Right kidney (tissue), 1 donor: Measurements from ENCODE around the gene WNT16.

Experiments
- DNase-seq: peaks from one replicate; pipeline ENCODE4 v3.0.0-alpha.2; 2016

The WNT16 gene

DNA sequence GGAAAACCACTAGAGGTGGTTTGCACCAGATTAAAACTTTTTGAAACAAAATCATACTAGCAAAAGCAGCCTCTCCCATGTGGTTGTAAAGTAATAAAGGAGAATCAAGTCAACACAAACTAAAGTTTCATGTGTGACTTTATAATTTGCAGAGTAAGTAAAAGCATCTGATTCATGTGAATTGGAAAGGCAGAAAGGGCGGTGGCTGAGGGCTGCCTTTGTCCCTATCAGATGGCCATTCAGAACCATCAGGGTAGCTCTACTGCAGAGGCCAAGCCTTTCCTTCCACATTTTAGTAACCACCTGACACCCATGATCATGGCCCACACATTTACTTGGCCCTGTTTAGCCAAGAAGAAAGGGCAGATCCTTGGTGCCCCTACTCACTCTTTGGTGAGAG is 15.7 kb downstream of the WNT16 start:
- no peak for DNase-seq

GRCh38 chr7:121351682-121352081 is 22.9 kb downstream of the WNT16 start:
- DNase-seq: no peak

DNA sequence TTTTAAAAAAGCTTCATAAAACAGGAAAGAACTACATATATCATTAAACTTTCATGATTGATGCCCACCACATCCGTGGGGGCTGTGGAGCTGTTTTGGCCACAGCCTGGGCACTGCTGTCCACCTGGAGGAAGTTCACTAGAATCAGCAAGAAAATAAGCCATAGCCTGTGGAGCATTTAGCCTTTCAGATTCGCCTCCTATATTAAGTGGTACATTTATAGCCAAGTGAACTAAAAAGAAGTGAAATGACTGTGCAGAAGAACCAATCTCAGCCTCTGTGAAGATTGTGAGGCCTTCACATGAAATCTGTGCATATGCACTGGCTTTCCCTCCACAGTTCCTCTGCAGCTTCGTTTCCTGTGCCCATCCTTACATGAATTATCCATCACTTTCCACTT is 23.5 kb downstream of the WNT16 start:
- no peak for DNase-seq

GRCh38 chr7:121355574-121355973 is 26.8 kb downstream of the WNT16 start:
- DNase-seq: no peak

DNA sequence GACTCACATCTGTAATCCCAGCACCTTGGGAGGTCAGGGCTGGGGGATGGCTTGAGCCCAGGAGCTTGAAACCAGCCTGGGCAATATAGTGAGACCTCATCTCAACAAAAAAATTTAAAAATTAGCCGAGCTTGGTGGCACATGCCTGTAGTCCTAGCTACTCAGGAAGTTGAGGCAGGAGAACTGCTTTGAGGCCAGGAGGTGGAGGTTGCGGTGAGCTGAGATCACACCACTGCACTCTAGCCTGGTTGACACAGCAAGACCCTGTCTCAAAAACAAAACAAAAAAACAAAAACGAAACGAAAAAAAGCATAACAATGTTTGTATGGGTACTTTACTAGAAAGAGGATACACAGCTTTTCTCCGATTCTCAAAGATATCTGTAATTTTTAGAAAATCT is 31.8 kb downstream of the WNT16 start:
- DNase-seq: no peak

- DNase-seq: no peak
These were observed 38.1 kb downstream of the WNT16 start for GRCh38 chr7:121366852-121367431.

DNA sequence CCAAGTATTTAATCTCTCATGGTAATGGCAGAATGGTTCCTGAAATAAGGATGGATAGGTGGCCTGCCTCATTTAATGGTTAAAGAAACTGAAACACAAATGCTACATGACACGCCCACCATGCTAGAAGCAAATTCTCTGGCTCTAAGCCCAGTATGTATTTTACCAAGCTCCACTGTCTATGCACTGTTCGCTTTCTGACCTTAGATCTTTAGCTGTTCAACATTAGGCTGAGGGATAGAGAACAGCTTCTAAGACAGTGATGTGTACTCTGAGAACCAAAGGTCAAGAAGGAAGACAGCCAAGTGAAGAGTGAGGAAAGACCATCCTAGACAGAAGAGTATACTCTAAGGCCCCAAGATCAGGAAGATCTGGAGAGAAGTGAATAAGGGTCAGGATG is 40.7 kb downstream of the WNT16 start:
- DNase-seq: no peak

GRCh38 chr7:121371367-121371766 is 42.6 kb downstream of the WNT16 start:
- DNase-seq: no peak

DNA sequence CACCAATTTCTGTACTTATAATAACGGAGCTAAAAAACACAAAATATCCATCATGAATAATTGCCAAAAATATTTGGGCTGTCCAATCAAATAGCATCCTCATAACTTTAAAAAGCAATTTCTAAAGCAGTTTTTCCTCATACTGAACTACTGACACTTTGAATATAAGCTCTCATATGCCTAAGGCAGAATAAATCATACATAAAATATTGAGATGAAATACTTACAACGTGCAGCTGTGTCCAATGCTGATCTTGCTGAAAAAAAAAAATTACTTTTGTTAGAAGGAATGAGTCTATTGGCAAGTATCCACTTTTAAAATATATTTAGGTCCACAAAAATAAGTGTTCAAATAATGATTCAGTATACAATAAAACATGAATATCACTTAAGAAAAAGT is 43.1 kb downstream of the WNT16 start:
- DNase-seq: no peak

DNA sequence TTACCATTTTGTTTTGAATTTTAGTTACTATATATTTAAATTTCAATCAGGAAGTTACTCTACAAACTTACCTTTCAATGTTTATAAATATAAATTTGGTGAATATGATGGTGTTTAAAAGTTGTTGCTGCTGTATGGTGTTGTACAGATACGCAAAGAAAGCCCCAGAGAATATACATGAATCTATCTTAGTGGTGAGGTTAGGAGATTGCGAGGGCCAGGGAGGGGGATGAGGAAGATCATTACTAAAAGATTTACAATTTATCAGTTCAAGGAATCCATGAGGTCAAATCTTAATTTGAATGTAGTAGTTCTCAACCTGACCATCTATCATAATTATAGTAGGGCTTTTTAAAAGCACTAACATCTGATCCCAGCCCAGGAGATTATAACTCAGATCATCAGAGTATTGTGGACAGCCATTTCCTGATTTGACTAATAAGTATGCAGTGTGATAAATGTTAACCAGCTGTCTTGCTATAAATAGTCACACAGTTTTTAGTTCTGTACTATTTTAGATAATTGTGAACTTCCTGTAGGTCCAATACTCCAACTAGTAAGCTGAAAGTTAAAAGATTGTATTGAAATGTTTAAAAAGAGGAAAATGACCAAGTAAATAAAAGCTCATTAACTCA is 43.7 kb downstream of the WNT16 start:
- DNase-seq: no peak

GRCh38 chr7:121373177-121373576 is 44.4 kb downstream of the WNT16 start:
- no peak for DNase-seq

GRCh38 chr7:121376979-121377378 is 48.2 kb downstream of the WNT16 start:
- no peak for DNase-seq

DNA sequence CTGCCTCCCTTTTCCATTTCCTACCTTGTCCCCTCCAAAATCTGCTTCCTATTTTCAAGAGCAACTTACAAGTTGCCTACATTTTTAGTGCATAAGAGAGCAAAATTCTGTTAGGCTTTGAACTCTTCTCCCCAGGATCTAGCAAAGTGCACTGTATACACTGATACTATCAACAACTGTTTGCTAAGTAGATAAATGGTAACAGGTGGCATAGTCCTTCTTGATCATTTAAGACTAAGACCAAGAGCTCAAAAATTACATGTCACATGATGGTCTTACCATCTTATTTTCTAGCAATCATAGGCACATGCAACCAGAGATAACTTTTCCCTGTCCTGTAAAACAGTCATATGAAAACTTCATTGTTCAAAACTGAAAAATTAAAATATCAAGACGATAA is 51.1 kb downstream of the WNT16 start:
- DNase-seq: no peak

DNA sequence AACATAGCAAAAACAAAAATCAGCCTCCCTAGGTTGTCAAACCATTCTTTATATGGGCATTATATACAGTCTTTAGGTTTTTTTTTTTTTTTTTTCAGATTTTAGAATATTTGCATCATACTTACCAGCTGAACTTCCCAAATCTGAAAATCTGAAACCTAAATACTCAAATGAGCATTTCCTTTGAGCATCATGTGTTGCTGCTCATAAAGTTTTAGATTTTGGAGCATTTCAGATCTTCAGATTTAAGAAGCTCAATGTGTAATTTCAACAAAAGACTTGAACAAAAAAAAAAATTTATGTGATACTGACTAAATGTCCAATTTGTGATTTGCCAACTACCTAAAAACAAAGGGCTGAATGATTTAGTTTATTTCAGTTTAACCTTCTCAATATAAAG is 53.7 kb downstream of the WNT16 start:
- DNase-seq: no peak

DNA sequence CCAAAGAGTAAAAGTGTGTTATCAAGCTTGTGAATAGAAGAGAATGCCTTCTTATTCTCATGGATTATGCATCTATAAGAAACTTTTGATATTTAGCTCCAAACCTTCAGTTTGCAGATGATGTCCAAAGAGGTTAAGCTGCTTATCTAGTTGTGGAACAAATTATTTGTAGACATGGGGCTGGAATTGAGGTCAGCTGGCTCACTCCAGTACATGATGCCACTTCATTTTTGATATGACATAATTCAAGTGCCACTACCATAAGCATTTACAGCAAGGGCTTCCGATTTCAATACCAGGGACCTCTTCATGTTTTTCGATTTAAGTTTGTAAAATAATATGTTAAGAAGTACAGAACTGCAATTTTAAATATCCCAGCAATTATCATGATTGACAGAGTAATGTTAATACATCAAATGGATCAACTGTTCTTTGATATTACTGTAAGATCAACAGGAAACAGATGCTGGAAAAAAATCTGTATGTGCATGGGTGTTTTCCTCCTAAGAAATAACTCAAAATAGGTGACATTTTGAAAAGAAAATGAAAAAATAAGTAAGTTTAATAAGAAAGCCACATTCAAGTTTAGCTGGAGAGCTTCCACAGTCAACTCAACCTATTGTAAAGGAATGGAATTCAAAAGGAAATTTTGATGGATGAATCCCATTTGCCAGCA is 54.6 kb downstream of the WNT16 start:
- DNase-seq: no peak

GRCh38 chr7:121384265-121384664 is 55.5 kb downstream of the WNT16 start:
- no peak for DNase-seq

- no peak for DNase-seq
These were observed 56.4 kb downstream of the WNT16 start for GRCh38 chr7:121385056-121385799.

DNA sequence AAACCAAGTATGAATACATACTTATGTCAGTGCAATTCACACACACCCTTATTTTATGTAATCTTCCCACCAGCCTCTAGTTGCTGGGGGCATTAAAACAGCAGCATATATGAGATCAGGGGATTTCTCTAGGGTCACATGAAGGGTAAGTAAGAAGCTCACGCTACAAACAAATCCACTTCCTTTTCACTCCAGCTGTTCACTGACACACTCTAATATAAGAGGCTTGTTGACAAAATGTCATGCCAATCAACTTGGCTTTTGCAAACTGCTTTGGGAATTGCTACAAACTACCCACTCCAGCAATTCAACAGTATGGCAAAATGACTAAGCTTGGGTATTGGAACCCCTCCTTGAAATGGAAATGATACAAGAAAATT is 57.0 kb downstream of the WNT16 start:
- no peak for DNase-seq

DNA sequence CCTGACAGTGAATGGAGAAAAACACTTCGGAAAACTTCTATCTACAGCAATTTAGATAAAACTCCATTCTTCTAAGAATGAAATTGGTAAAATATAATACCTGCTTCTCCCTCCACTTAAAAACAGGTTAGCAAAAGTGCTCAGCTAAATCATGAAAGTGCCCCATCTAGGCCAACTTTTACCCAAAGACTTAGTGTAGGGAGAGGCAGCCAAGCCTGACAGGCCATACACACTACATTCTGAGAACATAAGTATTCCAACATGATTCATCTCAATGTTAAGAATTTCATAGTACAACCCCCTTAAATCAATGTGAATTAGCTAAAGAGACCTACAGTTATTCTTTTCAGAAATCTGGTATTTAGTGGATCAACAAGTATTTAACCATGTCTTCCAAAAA is 60.1 kb downstream of the WNT16 start:
- no peak for DNase-seq

DNA sequence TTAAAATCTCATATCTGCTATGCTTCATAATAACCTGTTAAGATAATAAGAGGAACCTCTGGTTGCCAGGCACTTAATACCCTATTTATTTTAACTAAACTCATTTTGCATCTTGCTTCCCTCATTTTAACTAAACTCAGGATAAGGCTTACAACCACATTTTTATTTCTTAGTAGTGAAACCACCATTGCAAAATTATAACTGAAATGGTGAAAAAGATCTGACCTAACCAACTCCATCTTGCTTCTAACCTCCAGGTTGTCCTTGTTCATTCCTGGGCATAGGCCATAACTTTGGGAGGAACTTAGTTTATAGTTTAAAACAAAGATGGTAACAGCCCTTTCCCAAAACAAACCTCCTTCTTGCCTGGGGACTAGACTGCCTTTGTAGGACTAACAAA is 61.3 kb downstream of the WNT16 start:
- DNase-seq: no peak

- no peak for DNase-seq
These were observed 61.8 kb downstream of the WNT16 start for GRCh38 chr7:121390617-121391016.
